SKM-1 treated with dmso at 0.1 percent for 144 hours (cell line): ENCODE measurements around the gene LGI4.

Experiments used
- DNase-seq: peaks from one replicate; lab custom pipeline; 2025; ENCODE audit not compliant: unreplicated experiment; lab: John Stamatoyannopoulos, UW

Gene LGI4

DNA sequence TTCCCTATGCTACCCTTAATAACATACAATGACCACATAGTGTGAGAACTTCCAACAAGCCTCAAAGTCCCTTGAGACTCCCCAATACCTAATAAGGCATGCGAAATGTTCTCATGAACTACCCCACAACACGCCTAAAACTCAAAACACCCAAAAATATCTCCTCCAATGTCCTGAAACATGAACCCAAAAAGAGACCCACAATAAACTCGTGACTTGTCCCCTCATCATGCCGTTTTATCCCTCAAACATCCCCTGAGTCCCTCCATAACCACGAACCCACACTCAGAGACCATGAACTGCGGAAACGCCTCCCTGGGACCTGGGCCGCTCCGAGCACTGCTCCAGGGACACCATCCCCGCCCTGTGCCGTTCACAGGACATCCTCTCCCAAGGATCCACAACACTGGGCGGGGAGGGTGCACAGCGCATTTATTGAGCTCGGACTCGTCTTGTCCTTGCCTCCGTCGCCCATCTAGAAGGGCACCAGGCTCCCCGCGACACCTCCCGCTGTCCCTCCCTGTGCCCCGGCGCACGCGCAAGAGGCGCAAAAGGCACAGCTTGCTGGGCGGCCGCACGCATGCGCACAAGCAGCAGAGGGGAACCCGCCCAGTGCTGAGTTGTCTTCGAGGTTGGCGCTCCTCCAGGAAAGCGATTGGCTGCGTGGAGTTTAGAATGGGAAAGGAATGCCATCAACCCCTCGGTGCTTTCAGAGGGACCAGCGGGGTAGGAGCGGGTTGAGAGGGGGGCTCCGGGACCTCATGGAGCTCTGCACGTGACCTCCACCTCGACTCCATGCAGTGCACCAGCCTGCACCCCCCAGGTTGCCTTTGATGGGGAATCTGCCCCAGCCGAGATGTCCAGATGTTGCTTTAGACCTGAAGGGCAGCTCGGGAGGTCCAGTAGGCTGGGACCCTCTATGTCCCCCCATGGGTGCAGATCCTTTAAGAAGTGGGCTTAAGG lies 10.5 kb downstream of the LGI4 start:
- peak; percentile 75 for DNase-seq

DNA sequence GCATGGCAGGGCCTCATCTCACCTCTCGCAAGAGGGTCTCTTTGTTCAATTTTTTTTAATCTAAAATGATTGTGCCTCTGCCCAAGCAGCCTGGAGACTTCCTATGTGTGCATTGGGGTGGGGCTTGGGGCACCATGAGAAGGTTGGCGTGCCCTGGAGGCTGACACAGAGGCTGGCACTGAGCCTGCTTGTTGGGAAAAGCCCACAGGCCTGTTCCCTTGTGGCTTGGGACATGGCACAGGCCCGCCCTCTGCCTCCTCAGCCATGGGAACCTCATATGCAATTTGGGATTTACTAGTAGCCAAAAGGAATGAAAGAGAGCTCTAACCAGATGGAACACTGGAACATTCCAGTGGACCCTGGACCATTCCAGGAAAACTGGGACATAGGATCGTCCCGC lies 11.3 kb downstream of the LGI4 start:
- no peak for DNase-seq

DNA sequence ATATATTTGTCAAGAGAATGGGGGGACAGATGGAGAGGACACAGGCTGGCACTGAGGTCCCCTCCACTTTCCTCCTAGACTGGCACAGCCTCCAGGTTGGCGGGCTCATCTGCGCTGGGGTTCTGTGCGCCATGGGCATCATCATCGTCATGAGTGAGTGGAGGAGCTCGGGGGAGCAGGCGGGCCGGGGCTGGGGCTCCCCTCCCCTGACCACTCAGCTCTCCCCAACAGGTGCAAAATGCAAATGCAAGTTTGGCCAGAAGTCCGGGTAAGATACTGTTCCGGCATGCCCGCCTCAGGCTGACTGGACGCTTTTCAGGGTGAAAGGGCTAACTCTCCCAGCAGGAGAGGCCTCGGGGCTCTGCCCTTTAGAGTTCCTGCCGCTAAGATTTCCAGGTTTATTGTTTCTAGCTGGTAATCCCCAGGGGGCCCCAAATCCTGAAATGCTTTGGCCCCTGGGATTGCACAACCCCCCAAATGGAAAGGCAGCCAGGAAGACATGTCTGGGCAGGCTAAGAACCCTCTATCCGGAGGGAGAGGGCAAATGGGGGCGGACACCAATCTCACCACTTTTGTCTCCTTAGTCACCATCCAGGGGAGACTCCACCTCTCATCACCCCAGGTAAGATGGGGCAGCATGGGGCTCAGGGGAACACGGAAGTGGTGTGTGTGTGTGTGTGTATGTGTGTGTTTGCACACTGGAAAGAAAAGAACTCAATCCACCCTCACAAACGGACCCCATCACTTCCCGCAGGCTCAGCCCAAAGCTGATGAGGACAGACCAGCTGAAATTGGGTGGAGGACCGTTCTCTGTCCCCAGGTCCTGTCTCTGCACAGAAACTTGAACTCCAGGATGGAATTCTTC lies 11.9 kb downstream of the LGI4 start:
- no peak for DNase-seq

DNA sequence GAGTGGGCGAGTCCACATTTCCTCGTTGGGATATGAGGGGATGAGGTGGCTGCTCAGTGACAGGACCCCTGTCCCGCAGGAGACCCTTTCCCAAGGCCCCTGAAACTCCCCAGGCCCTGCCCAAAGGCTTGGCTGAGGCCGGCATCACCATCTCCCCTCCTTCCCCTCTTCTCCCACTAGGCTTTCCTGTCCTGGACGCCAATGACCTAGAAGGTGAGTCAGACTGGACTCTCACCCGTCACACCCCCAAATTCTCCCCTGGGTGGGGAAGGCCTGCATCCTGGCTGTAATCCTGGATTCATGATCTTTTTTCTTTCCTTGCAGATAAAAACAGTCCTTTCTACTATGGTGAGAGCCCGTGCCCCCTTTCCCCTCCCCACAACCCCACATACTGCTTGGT lies 14.0 kb downstream of the LGI4 start:
- no peak for DNase-seq

DNA sequence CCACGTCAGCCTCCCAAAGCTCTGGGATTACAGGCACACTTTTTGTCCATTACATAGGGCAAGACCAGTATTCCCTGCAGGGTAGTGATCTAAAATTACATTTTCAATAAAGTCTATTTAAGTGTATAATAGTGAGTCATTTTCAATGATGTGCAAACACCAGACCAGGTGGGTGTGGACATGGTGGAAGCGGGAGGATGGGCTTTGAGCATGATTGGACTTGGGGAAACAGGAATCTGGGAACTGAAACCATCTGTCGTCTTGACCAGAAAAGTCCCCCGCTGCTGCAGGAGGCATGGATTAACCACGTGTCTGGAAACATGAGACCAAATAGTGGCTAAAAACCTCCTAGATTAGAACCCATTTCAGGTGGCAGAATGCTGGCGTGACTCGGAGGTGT lies 14.4 kb downstream of the LGI4 start:
- DNase-seq = no peak

DNA sequence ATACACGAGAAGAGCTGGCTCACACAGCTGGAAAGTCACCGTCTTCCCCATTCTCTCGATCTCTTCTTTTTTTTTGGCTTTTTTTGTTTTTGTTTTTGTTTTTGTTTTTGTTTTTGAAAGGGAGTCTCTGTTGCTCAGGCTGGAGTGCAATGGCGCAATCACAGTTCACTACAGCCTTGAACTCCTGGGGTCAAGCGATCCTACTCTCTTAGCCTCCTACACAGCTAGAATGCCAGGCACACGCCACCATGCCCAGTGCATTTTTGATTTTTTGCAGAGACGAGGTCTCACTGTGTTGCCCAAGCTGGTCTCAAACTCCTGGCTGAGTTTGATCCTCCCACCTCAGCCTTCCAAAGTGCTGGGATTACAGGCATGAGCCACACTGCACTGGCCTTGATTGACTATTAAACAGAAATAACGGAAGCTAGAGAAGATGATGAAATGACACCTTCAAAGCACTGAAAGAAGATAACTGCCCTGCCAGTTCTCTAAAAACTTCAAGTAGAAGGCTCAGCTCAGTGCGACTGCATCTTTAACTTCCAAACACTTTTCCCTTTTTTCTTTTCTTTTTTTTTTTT lies 15.2 kb downstream of the LGI4 start:
- no peak for DNase-seq

DNA sequence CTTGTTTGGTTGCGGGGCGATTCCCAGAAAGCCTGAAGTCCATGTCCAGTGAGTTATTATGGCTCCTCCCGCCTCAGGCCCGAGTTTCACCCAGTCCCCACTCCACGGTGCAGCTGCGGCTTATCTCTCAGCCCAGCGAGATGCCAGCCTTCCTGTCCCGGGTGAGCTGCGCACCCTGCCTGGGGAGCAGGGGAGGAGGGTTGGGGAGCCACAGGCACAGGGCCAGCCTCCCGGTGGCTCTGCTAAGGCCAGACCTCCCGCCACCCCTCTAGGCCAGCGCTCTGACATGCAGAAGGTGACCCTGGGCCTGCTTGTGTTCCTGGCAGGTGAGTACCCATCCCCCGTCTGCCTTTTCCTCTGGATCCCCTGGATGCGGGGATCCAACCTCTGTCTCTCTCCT lies 15.8 kb downstream of the LGI4 start:
- DNase-seq = no peak

DNA sequence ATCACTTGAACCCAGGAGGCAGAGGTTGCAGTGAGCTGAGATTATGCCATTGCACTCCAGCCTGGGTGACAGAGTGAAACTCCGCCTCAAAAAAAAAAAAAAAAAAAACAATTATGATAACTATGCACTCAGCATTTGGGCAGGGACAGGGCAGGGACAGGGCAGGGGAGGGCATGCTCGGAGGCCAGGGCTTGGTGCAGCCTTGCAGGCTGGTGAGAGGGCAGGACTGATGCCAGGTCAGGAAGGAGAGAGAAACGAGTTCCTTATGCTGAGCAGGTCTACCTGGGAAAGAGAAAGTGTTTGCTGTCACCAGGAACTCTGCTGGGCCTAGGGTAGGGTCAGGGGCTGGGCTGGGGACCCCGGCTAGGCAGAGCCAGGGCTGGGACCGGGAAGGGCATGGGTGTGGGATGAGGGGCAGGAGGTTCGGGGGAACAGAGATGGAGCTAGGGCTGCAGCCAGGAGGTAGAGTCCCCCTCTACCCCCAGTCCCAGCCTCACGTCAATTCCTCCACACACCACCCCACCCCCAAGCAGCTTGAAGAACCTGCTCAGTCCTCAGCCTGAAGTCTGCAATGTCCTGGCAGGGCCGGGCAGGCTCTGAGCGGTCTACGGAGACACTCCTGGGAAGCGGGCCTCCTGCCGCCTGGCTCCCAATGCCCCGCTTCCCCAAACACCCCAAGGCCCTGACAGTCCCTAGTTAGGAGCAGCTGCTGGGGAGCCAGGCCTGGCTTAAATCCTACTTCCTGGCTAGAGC lies 16.4 kb downstream of the LGI4 start:
- no peak for DNase-seq

DNA sequence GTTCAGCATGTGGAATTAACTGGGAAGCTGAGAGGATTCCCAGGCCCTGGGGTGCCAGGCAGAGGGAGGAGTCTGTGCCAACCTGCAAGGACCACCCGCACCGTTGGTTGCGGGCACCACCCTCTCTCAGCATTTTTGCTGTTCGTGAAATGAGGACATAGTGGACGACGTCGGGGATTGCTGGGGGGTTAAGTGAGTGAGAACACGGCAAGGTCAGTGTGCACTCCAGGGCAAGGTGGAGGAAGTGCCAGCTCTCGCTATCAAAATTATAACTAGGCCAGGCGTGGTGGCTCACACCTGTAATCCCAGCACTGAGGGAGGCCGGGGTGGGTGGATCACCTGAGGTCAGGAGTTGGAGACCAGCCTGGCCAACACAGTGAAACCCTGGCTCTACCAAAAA lies 17.1 kb downstream of the LGI4 start:
- no peak for DNase-seq

DNA sequence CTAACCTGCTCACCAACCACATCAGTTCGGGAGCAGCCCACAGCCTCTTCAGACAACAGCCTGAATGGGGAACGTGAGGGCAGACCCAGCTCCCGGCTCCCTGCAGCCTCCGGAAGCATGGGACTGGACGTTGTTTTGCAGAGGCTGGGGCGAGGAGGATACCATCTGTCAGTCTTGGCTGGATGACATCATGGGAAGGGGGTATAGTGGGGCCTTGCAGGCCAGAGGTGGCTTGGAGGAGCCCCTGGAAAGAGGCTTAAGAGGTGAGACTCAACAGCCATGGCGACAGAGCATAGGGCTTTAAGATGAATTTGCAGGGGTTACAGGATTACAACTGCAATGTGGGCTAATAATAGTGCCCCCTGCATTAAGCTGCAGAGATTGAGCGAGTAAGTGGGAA lies 17.7 kb downstream of the LGI4 start:
- no peak for DNase-seq

DNA sequence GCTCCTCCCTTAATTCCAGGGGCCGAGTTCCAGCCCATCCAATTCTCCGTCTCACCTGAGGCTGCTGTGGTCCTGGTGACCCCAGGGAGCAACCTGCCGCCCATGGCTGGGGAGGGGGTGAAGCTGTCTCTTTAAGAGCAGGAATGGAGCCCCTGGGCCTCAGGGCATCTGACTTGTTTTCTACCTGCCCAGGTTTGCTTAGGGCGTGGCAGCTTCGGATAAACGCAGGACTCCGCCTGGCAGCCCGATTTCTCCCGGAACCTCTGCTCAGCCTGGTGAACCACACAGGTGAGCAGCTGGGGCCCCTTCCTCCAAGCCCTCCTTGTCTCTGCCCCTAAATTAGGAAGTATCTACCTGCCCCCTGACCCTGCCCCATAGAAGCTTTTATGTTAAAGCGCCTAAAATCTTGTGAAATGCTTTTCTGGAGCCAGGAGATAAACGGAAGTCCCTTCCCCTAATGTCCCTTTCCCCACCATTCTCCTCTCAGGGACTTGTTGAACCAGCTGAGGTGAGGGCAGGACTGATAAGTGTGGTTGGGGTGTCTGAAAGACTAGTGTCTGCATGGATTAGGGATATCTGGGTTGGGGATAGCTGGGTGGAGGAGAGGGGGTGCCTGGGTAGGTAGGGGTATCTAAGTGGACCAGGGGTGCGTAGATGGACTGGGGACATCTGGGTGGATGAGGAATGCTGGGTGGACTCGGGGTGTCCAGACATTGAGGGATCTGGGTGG lies 18.6 kb downstream of the LGI4 start:
- DNase-seq = no peak

DNA sequence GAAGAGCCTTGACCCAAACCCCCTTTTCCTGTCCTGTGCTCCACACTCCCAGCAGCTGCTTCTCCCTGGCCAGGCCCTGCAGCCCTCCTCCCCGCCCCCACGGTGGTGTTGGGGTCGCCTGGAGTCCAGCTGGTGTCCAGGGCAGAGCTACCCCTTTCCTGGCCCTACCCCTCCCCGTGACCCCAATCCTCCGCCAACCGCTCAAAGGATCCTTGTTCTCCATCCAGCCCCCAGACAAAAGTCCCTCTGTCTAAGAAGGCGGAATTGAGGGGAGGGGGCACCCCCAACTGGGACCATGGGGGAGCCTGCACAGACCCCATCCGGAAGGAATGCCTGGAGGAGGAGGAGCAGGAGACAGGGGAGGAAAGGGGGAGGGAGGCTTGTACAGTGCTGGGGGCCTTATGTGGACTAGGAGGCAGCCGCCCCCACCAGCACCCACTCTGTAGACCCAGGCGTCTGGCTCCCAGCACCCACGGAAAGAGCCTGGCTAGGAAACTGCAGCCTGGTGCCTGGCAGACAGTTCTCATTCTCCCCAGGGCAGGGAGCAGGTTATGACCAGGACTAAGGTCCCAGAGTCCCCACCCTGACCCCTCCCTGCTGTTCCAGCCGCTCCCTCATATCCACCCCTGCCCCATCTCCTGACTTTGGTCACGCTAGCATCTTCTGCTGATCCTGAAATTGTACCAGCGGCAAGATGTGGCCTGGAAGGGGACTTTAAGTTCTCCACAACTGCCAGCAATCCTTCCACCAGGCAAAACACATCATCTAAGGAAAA lies 19.5 kb downstream of the LGI4 start, which contains the start of gene FXYD3:
Gene FXYD3 (plus strand): TSS at position 647 of the 775 bp plus-strand sequence. CDS start 3,554 bp downstream, outside the sequence.
- no peak for DNase-seq

DNA sequence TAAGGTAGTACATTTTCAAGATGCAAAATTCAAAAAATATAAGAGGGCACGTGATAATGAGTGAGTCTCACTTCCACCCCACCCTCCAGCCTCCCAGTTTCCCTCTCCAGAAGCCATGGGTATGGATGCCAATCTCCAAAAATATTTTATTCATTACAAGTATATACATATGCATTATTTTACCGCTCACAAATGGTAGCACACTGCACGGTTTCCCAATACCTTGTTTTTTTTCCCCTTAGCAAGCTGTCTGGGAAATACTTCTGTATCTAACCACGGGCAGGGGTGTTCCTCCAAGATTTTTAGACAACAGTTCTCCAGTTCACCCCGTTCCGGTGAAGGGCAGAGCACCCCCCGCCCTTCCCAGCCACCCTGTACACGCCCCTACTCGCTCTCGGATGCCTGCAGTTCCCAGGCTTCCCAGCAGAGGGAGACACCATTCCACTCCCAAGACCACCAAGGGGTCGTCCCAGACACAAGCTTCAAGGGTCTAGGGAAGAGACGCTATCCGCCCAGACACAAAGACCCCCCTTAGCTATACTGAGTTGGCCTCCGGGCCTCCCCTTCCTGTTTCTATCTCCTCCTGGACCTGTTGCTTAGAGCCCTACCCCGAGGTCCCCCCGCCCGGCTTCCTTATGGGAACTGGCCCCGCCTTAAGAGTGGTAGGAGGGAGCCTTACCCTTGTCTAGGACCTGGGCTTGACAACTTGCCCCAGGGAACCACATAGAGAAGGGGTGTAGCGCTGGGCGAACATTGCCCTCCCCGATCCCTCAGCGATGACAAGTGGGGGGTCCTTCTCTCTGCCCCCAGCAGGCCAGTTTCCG lies 20.3 kb downstream of the LGI4 start:
- DNase-seq = peak; percentile 14

DNA sequence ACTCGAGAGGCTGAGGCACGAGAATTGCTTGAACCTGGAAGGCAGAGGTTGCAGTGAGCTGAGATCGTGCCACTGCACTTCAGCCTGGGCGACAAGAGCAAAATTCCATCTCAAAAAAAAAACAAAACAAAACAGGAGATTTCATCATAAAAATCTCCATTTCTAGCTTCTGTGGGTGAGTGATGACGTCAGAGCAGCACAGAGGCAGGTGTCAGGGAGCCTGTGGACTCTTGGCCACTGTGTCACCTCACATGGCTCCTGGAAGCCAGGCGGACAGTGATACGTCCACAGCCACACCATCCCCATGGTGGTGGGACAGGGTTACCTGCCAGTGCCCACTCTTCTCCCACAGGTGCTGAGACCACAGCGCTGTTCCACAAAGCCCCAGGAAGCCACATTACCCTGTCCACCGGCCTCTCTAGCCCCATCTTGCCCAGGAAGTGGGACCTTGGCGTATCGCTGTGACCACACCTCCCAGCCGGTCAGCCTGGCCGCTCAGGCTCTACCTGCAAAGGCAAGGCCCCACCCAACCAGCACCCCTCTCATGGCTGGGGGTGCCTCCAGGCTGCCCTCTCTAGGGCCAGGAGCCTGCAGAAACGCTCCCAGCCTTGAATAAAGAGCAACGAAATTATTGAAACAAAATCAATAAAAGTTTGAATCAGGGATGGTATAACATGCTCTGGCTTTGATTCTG lies 21.7 kb downstream of the LGI4 start:
- no peak for DNase-seq

DNA sequence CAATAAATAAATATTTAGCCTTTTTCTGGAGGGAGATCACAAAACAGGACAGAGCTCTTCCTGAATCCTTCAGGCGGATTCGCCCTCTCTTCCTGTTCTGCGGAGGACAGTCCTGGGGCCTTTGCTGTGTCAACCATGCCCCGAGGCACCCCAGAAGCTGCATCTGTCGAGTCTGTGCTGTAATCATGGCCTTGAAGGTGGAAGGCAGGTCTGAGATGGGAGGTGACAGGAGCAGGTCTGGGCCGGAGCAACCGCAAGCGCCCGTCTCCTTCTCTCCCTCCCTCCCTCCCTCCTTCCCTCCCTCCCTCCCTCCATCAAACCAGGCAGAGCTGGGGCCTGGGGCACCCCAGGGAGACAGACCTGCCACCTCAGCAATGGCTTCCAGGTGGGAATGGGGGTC lies 23.9 kb downstream of the LGI4 start:
- no peak for DNase-seq

DNA sequence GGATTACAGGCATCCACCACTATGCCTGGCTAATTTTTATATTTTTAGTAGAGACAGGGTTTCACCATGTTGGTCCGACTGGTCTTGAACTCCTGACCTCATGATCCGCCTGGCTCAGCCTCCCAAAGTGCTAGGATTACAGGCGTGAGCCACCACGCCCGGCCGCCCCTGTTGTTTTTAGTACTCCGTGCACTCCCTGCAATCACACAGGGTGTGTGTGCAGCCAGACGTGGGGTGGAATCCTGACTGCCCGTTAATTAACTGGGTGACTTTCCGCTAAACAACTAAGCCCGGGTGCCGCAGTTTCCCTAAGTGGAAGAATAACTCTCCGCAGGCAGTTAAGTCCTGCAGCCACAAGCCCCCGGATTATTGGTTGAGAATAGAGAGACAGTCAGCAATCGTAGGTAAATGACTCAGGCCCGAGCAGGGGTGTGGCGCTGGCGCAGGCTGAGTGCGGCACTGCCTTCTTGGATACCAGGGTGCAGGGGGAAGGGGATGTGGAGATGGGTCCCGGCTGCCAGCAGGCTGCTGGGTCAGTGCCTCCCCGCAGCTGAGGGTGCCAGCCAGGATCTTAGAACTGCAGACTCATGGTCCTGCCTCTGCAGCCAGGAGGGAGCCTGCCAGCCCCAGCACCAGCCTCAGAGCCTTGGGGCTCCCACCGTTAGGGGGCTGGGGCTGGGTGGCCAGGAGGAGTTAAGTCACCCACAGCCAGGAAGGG lies 25.3 kb downstream of the LGI4 start:
- DNase-seq = no peak

DNA sequence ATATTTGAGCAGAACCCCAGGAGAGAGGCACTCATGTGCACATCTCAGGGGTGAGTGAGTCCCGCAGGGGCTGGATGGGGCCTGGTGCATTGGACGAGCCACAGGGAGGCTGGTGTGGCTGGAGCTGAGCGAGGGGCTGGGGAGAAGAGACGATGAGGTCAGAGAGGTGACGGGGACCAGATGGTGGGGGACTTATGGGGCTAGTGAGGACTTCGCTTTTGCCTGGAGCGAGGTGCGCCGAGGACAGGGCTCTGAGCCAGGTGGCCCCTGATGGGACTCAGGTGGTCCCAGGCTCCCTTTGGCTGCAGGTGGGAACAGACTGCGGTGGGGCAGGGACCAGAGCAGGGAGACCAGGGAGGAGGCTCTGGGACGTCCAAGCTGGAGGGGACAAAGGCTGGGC lies 26.1 kb downstream of the LGI4 start:
- no peak for DNase-seq
